A549 (cell line): ENCODE measurements around the gene ALX3. TPM values are rescaled to one million over a fixed set of nuclear protein-coding genes. Genes with fewer than 3 reads are reported as not detected.

Source experiments
- ATAC-seq, 2 experiments: fragments of 200-7000 bp in 1 of 2; fragments of >200 bp in 1 of 2; cut with Nextera tagmentation in 1 of 2; cut with Tn5 transposase in 1 of 2; 3 replicates each; pipeline versions ENCODE4 v1.8.0 to v1.9.1; 2018 to 2020; ENCODE audit warnings: mild to moderate bottlenecking in 1 of 2, moderate library complexity in 1 of 2
- CTCF ChIA-PET: fragments of 300-600 bp; sonication (Branson Sonifier 250); formaldehyde crosslinking; extraction: SDS; loops from one replicate; lab custom pipeline; 2021; ENCODE audit warnings: antibody characterized with exemption, inconsistent platforms; lab: Yijun Ruan, JAX
- POLR2A ChIA-PET: fragments of 350-600 bp; formaldehyde crosslinking; extraction: SDS; loops from one replicate; lab custom pipeline; 2021; ENCODE audit warnings: antibody characterized with exemption, inconsistent platforms; lab: Yijun Ruan, JAX
- DNase-seq, 2 experiments: peaks; one replicate each; pipeline versions ENCODE4 v3.0.0 to v3.0.0-alpha.2; 2011 to 2016; ENCODE audit warnings: low read depth in 1 of 2, low spot score in 1 of 2
- FAIRE-seq: peaks from 2 replicates; lab custom pipeline; 2011; peaks lifted over from hg19 to GRCh38; lab: Jason Lieb, UNC
- H3K27ac ChIP-seq, 2 experiments: fragments of >200 bp; sonication (Bioruptor Twin); formaldehyde crosslinking; 3 replicates each; pipeline ENCODE4 v1.5.1; 2016 to 2017
- H3K4me1 ChIP-seq: fragments of >200 bp; sonication (Bioruptor Twin); formaldehyde crosslinking; 3 replicates; pipeline ENCODE4 v1.6.1; 2016
- H3K4me2 ChIP-seq: fragments of >200 bp; sonication (Bioruptor Twin); formaldehyde crosslinking; 3 replicates; pipeline ENCODE4 v1.6.1; 2016
- H3K4me3 ChIP-seq: fragments of >200 bp; sonication (Bioruptor Twin); formaldehyde crosslinking; 3 replicates; pipeline ENCODE4 v1.5.1; 2016
- H3K9me3 ChIP-seq: fragments of >200 bp; sonication (Bioruptor Twin); formaldehyde crosslinking; 3 replicates; pipeline ENCODE4 v1.6.1; 2016
- CHD2 ChIP-seq: fragments of 150-350 bp; IDR thresholded peaks from 2 replicates; pipeline ENCODE4 v1.6.1; 2014; ENCODE audit warnings: low read length; ENCODE audit not compliant: partially characterized antibody
- CHD4 ChIP-seq: fragments of 200-600 bp; sonication (generic); IDR thresholded peaks from 2 replicates; pipeline ENCODE4 v1.6.1; 2016; ENCODE audit warnings: antibody characterized with exemption, mild to moderate bottlenecking, borderline replicate concordance
- FOSL2 ChIP-seq, 2 experiments: fragments of 450-650 bp in 1 of 2; fragments of >200 bp in 1 of 2; sonication (Bioruptor Twin) in 1 of 2; formaldehyde crosslinking; IDR thresholded peaks; 2 replicates each; pipeline versions ENCODE4 v1.5.0 to v1.6.1; 2016 to 2020; ENCODE audit warnings: mild to moderate bottlenecking in 1 of 2, moderate library complexity in 1 of 2
- HES2 ChIP-seq: fragments of >200 bp; sonication (Bioruptor Twin); formaldehyde crosslinking; IDR thresholded peaks from 2 replicates; pipeline ENCODE4 v1.6.1; 2016
- HMGXB4 ChIP-seq: fragments of 250-450 bp; sonication (Bioruptor Pico); IDR thresholded peaks from 2 replicates; pipeline ENCODE4 v1.5.0; 2021; ENCODE audit warnings: mild to moderate bottlenecking, moderate library complexity, borderline replicate concordance
- HOXA7 ChIP-seq: fragments of 250-450 bp; sonication (Bioruptor Pico); IDR thresholded peaks from 2 replicates; pipeline ENCODE4 v1.5.0; 2020; ENCODE audit warnings: mild to moderate bottlenecking, moderate library complexity
- JUNB ChIP-seq: fragments of >200 bp; sonication (Bioruptor Twin); formaldehyde crosslinking; IDR thresholded peaks from 2 replicates; pipeline ENCODE4 v1.6.1; 2016
- POLR2A ChIP-seq: IDR thresholded peaks from 2 replicates; pipeline ENCODE4 v1.6.1; 2012; ENCODE audit warnings: mild to moderate bottlenecking, low read length
- RAD21 ChIP-seq, 2 experiments: fragments of >200 bp in 1 of 2; sonication (Bioruptor Twin) in 1 of 2; formaldehyde crosslinking in 1 of 2; IDR thresholded peaks in 1 of 2; conservative IDR thresholded peaks in 1 of 2; 2 replicates in 1 of 2; 3 replicates in 1 of 2; pipeline ENCODE4 v1.6.1; 2012 to 2018; ENCODE audit warnings: inconsistent platforms in 1 of 2
- RARB ChIP-seq: fragments of 250-450 bp; sonication (Bioruptor Pico); IDR thresholded peaks from 2 replicates; pipeline ENCODE4 v1.8.0; 2021; ENCODE audit warnings: mild to moderate bottlenecking, moderate library complexity
- RCOR1 ChIP-seq: fragments of 150-350 bp; IDR thresholded peaks from 2 replicates; pipeline ENCODE4 v1.6.1; 2014; ENCODE audit warnings: antibody characterized with exemption, low read length, low read depth
- REST ChIP-seq: fragments of 200-600 bp; sonication (generic); IDR thresholded peaks from 2 replicates; pipeline ENCODE4 v1.6.1; 2016; ENCODE audit warnings: antibody characterized with exemption, mild to moderate bottlenecking, moderate library complexity
- SMC3 ChIP-seq: fragments of >200 bp; sonication (Bioruptor Twin); formaldehyde crosslinking; IDR thresholded peaks from 3 replicates; pipeline ENCODE4 v1.6.1; 2018; ENCODE audit warnings: inconsistent platforms
- TP53 ChIP-seq: fragments of 250-450 bp; sonication (Bioruptor Pico); IDR thresholded peaks from 2 replicates; pipeline ENCODE4 v1.5.0; 2021; ENCODE audit warnings: mild to moderate bottlenecking, moderate library complexity
- ZNF302 ChIP-seq: fragments of 250-450 bp; sonication (Bioruptor Pico); IDR thresholded peaks from 2 replicates; pipeline ENCODE4 v1.9.0; 2021; ENCODE audit warnings: inconsistent platforms, mild to moderate bottlenecking, moderate library complexity
- ZSCAN20 ChIP-seq: fragments of 250-450 bp; sonication (Bioruptor Pico); IDR thresholded peaks from 2 replicates; pipeline ENCODE4 v1.8.0; 2022; ENCODE audit warnings: mild to moderate bottlenecking, moderate library complexity
- WGBS: methylation state at CpG from one replicate; pipeline ENCODE4 v1.1.6; 2017; ENCODE audit errors: missing lambda C conversion rate; 5-methylcytosine and 5-hydroxymethylcytosine counted together
- polyA plus RNA-seq, 4 experiments: library from polyadenylated mRNA; depleted of rRNA in 3 of 4; stranded (reverse); fragments of >200 nt; fragmentation: RNase III in 1 of 4; extraction: RNeasy Plus Mini Kit Qiagen cat#74134 plus additional on column Dnase treatment in 1 of 4; gene quantifications; 2 replicates in 3 of 4; 3 replicates in 1 of 4; pipeline ENCODE4 v1.2.3, GENCODE V29; 2011 to 2017

ALX3 gene
- polyA plus RNA-seq, 2 of the 4 experiments (the other 2 are of a cell fraction) = not detected

GRCh38 chr1:110019770-110020169 lies 50.7 kb downstream of the ALX3 start:
- 90% methylated on average over 1 of the region's 1 CpG for WGBS
- H3K27ac ChIP-seq = no peak overlapping the region

GRCh38 chr1:110018396-110018795 lies 52.1 kb downstream of the ALX3 start:
- POLR2A ChIA-PET = no interaction called here
- H3K27ac ChIP-seq = no peak overlapping the region
- no peak for DNase-seq
- TF ChIP-seq SMC3 (no peak), HES2 (no peak), ZSCAN20 (CRISPR knock-in tag) (no peak), TP53 (CRISPR knock-in tag) (no peak), JUNB (no peak)
- 93% methylated on average over 9 of the region's 9 CpGs for WGBS
- no peak for ATAC-seq
- no peaks in the 10 kb centered on the region for H3K4me1 ChIP-seq
- CTCF ChIA-PET = interaction anchor here (1.3 to 5.3 kb wide), 3 partner anchors 8 to 34 kb away, joined by 4 to 35 read pairs (median 15); partner anchors contain the start of gene AHCYL1
- H3K4me3 ChIP-seq = no peak overlapping the region
- no peak for FAIRE-seq
- H3K4me2 ChIP-seq = no peak overlapping the region
- no peaks in the 10 kb centered on the region for H3K9me3 ChIP-seq

More at GRCh38 chr1:110019770-110020169, 50.7 kb downstream of the ALX3 start:
- DNase-seq = no peak
- Histone ChIP-seq H3K4me2 (no peak overlapping the region), H3K4me1 (no peaks in the 10 kb centered on the region), H3K9me3 (no peaks in the 10 kb centered on the region), H3K4me3 (no peak overlapping the region)
- ATAC-seq = no peak
- FAIRE-seq = no peak
- TF ChIP-seq ZSCAN20 (CRISPR knock-in tag) (no peak), FOSL2 (IDR thresholded peaks at IDR 0.05) (no peak), FOSL2 (CRISPR knock-in tag; IDR thresholded peaks at IDR 0.05) (no peak)
- CTCF ChIA-PET = interaction anchor here (1.0 to 5.3 kb wide), 6 partner anchors 8 to 242 kb away, joined by 4 to 35 read pairs (median 7); partner anchors contain the start of gene AHCYL1
- POLR2A ChIA-PET = no interaction called here

- Histone ChIP-seq H3K27ac (no peak overlapping the region), H3K4me2 (no peak overlapping the region), H3K4me3 (no peak overlapping the region), H3K4me1 (no peaks in the 10 kb centered on the region), H3K9me3 (no peaks in the 10 kb centered on the region)
- POLR2A ChIA-PET = no interaction called here
- ATAC-seq = no peak
- WGBS = 83% methylated on average over 3 of the region's 3 CpGs
- no peak for FAIRE-seq
- no peak for DNase-seq
- TF ChIP-seq HMGXB4 (CRISPR knock-in tag) (no peak), RARB (CRISPR knock-in tag) (no peak), ZNF302 (no peak), CHD4 (no peak), REST (no peak), SMC3 (no peak), RAD21 (conservative IDR thresholded peaks at IDR 0.05 in 1 of 2, IDR thresholded peaks at IDR 0.05 in 1 of 2) (no peak), POLR2A (no peak), RCOR1 (no peak), HOXA7 (CRISPR knock-in tag) (no peak), CHD2 (no peak)
- CTCF ChIA-PET = interaction anchor here (0.9 to 5.3 kb wide), 5 partner anchors 9 to 244 kb away, joined by 3 to 35 read pairs (median 7); partner anchors contain the start of genes AHCYL1 and STRIP1
Measured at GRCh38 chr1:110017792-110018191, 52.7 kb downstream of the ALX3 start.
